Muscle layer of colon (tissue), 2 donors: ENCODE data around the gene MYL7.
A peak's percentile ranks its signal among the peaks of the same experiment; 100 is the strongest.

Source experiments
- H3K27ac ChIP-seq: one replicate; pipeline ENCODE4 v1.7.0; 2013; ENCODE audit warnings: low read depth, mild to moderate bottlenecking, low read length, moderate library complexity
- H3K27me3 ChIP-seq, 2 donors: one replicate each; pipeline ENCODE4 v1.7.0; 2013; ENCODE audit warnings: low read length in 2 of 2, mild to moderate bottlenecking in 2 of 2; ENCODE audit not compliant: insufficient read depth in 2 of 2, control insufficient read depth in 1 of 2
- H3K36me3 ChIP-seq: one replicate; pipeline ENCODE4 v1.7.0; 2013; ENCODE audit warnings: mild to moderate bottlenecking, low read length; ENCODE audit not compliant: insufficient read depth
- H3K4me1 ChIP-seq: one replicate; pipeline ENCODE4 v1.7.0; 2013; ENCODE audit warnings: mild to moderate bottlenecking, low read length; ENCODE audit not compliant: insufficient read depth
- H3K4me3 ChIP-seq, 2 donors: one replicate each; pipeline ENCODE4 v1.7.0; 2013; ENCODE audit warnings: low read length in 2 of 2, low read depth in 1 of 2, mild to moderate bottlenecking in 1 of 2, moderate library complexity in 1 of 2
- H3K9ac ChIP-seq: one replicate; pipeline ENCODE4 v1.7.0; 2013; ENCODE audit warnings: low read length
- H3K9me3 ChIP-seq: one replicate; pipeline ENCODE4 v1.7.0; 2013; ENCODE audit warnings: mild to moderate bottlenecking, low read length
- donor health status: abdominal sarcoma.
- donor health status: Adenocarcinoma of cecum.

Gene MYL7

GRCh38 chr7:44104860-44105771, 36.0 kb downstream of the MYL7 start:
- H3K36me3 ChIP-seq: no peaks in the 10 kb centered on the region
- H3K27ac ChIP-seq: peak overlapping the region; percentile 61
- H3K9ac ChIP-seq: peak overlapping the region; percentile 27
- H3K4me3 ChIP-seq: peak overlapping the region; percentile 58 to 64
- no peaks in the 10 kb centered on the region for H3K9me3 ChIP-seq
- H3K4me1 ChIP-seq: no peaks in the 10 kb centered on the region
- H3K27me3 ChIP-seq: peaks cover 6 to 29% of the 10 kb centered on the region in 2 donors

DNA sequence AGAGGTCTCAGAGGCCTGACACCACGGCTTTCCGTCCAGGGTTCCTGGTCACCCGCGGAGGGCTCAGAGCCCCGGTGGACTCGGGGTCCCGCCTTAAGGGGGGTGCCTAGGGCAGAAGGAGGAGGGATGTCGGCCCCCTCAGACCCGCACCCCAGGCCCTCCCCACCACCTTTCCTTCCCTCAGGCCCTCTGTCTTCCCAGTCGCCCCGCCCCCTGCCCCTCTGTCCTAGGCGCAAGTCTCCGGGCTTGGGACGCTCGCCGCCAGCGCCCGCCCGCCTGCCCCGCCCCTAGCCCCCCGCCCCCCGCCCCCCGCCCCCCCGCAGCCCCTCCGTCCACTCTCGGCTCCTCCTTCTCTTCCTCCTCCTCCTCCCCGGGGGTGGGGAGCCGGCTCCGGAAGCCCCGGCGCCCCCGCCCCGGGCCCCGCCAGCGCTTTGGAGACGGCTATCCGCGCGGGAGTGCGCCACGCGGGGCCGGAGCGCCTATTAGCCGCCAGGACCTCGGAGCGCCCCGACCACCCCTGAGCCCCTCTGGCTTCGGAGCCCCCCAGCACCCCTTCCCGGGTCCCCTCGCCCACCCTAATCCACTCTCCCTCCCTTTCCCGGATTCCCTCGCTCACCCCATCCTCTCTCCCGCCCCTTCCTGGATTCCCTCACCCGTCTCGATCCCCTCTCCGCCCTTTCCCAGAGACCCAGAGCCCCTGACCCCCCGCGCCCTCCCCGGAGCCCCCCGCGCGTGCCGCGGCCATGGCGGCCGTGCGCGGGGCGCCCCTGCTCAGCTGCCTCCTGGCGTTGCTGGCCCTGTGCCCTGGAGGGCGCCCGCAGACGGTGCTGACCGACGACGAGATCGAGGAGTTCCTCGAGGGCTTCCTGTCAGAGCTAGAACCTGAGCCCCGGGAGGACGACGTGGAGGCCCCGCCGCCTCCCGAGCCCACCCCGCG, 36.9 kb downstream of the MYL7 start, which contains the start of gene AEBP1:
Gene AEBP1 (plus strand): TSS at position 423 of the 937 bp plus-strand sequence. CDS start 321 bp downstream, at position 744.
- Histone ChIP-seq H3K27me3 (peaks cover 6 to 29% of the 10 kb centered on the region in 2 donors), H3K27ac (peak within 1 kb of the TSS; percentile 61), H3K9ac (peak within 1 kb of the TSS; percentile 27), H3K36me3 (no peaks in the 10 kb centered on the region), H3K4me1 (no peaks in the 10 kb centered on the region), H3K4me3 (peak within 1 kb of the TSS; percentile 58 to 64), H3K9me3 (no peaks in the 10 kb centered on the region)

DNA sequence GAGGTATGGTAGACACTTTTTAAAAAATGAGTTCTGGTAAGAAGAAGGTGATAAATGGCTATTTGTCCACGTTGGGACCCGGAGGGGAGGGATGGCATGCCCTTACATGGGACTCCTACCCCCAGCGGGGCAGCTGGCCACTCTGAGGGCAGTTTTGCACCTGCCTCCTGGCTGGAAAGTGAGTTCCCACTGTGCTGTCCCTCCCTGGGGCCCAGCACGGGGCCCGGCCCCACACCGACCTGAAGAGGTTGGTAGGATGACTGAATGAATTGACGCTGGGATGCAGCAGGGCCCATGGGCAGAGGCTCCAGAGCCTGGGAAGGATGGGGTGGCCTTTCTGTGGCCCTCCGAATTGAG, 37.6 kb downstream of the MYL7 start:
- H3K9me3 ChIP-seq: no peaks in the 10 kb centered on the region
- H3K4me3 ChIP-seq: no peak overlapping the region
- no peaks in the 10 kb centered on the region for H3K4me1 ChIP-seq
- H3K27me3 ChIP-seq: peaks cover 6 to 29% of the 10 kb centered on the region in 2 donors
- no peaks in the 10 kb centered on the region for H3K36me3 ChIP-seq
- no peak overlapping the region for H3K9ac ChIP-seq
- no peak overlapping the region for H3K27ac ChIP-seq

DNA sequence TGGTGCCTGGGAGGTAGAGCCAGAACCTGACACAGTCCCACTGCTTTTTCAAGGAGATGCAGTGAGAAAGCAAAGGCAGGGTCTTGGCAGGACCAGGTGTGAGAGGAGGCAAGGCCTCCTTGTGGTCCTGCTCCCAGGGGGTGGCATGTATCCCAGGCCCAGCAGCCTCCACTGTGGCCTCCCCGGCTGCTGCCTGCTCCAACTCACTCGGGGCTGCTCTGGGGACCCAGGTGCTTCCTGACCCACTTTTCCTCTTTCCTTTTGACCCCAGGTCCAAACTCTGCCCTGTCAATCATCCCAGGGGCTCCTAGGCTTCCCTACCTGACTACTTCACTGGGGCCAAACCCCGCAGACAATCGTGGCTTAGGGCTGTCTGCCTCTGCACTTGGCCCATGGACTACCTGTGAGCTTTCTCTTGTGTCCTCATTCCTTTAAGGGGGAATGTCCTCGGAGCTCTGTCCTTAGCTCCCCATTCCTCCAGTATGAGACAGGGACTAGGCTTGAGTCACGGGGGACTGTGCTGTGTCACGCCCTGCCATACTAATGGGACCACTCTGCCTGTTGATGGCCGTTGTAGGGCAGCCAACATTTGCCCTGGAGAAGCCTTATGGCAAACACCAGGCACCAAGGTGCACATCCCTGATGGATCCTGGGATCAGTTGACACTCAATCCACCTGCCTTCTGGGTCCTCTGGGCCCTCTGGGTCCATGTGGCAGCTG, 38.1 kb downstream of the MYL7 start:
- no peak overlapping the region for H3K27ac ChIP-seq
- H3K4me3 ChIP-seq: no peak overlapping the region
- no peaks in the 10 kb centered on the region for H3K4me1 ChIP-seq
- no peaks in the 10 kb centered on the region for H3K36me3 ChIP-seq
- H3K9me3 ChIP-seq: no peaks in the 10 kb centered on the region
- peaks cover 6 to 29% of the 10 kb centered on the region in 2 donors for H3K27me3 ChIP-seq
- no peak overlapping the region for H3K9ac ChIP-seq

GRCh38 chr7:44101966-44102845, 38.9 kb downstream of the MYL7 start:
- Histone ChIP-seq H3K27me3 (peaks cover 6 to 29% of the 10 kb centered on the region in 2 donors), H3K4me1 (no peaks in the 10 kb centered on the region), H3K27ac (no peak overlapping the region), H3K4me3 (no peak overlapping the region), H3K9ac (no peak overlapping the region), H3K9me3 (no peaks in the 10 kb centered on the region), H3K36me3 (no peaks in the 10 kb centered on the region)

DNA sequence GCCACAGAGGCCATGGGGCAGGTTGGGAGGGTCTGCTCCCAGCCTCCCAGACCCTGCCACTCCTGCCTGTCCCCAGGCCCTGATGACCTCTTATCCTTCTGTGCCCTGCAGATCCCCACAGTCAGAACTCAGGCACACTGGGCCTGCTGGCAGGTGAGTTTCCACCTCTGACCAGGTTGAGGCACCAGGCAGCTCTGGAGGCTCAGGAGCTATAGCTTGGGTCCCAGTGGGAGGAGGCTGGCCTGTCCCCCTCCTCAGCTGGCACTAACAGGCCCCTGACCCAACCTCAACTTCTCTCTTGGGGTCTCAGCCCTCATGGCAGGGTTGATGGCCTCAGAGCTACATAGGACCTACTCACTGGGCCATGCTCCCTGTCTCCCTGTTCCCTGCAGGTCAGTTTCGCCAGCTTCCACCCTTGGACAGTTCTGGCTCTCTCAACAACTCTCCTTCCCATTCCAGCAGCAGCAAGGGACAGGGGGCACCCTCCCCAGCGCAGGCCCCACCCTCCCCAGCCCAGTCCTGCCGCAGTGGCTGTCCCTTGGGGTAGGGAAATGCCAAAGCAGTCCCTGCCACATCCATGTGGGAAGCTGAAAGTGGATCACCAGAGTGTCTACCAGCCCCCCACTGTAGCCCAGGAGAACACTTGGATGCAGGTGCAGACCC, 39.7 kb downstream of the MYL7 start:
- no peak overlapping the region for H3K9ac ChIP-seq

DNA sequence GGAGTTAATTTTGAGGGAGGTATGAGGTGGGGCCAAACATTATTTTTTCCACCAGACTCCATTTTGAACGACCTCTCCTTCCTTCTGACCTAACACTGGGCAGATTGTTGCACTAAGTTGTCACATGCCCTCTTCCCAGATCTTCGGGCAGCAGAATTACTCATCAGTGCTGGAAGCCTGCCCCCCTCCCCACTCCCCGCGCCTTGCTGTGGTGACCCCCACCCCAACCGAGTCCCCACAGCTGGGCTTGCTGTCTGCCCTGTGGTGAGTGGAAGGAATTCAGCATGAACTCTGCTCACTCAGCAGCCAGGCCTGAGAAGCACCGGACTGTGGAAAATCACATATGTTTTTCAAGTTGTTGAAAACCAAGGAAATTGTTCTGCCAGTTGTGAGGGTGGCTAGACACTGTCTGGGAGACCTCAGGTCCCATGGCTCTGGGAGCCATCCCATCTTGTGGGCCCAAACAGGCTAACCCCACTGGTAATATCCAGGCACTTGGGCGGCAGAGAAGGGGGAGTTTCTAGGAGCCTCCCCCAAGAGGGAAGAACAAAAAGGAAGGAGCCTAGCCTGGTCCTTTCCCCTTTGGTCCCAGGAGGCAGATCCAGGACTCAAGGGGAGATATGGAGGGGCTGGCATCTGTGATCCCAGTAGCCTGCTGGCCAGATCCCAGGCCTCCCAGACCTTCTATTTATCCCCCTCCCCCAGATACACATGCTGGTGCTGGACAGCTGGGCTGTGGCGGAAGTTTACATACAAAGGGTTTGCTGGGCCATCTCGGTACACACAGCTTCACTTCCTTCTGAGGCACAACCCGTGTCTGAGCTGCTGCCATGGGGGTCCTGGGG, 40.5 kb downstream of the MYL7 start:
- H3K4me1 ChIP-seq: no peaks in the 10 kb centered on the region
- H3K9ac ChIP-seq: no peak overlapping the region
- H3K4me3 ChIP-seq: no peak overlapping the region

More for the DNA sequence above, 39.7 kb downstream of the MYL7 start:
- no peaks in the 10 kb centered on the region for H3K36me3 ChIP-seq
- peaks cover 6 to 24% of the 10 kb centered on the region in 2 donors for H3K27me3 ChIP-seq
- H3K4me1 ChIP-seq: no peaks in the 10 kb centered on the region
- H3K4me3 ChIP-seq: no peak overlapping the region
- no peaks in the 10 kb centered on the region for H3K9me3 ChIP-seq
- H3K27ac ChIP-seq: no peak overlapping the region

GRCh38 chr7:44099669-44100068, 41.5 kb downstream of the MYL7 start:
- Histone ChIP-seq H3K4me3 (no peak overlapping the region), H3K27ac (no peak overlapping the region), H3K4me1 (peaks cover 6% of the 10 kb centered on the region), H3K27me3 (peaks cover 0 to 14% of the 10 kb centered on the region in 2 donors), H3K9ac (no peak overlapping the region), H3K36me3 (no peaks in the 10 kb centered on the region), H3K9me3 (no peaks in the 10 kb centered on the region)

More for the DNA sequence above, 40.5 kb downstream of the MYL7 start:
- Histone ChIP-seq H3K27ac (no peak overlapping the region), H3K9me3 (no peaks in the 10 kb centered on the region), H3K27me3 (peaks cover 3 to 24% of the 10 kb centered on the region in 2 donors), H3K36me3 (no peaks in the 10 kb centered on the region)
